Prostate gland (tissue), 2 donors: Measurements from ENCODE around the gene ATP6V1C2.

Source experiments
- CTCF ChIP-seq, 4 experiments: fragments of 200-600 bp in 2 of 4; fragments of 450-650 bp in 2 of 4; sonication (generic) in 2 of 4; IDR thresholded peaks; 1 replicate in 3 of 4; 2 replicates in 1 of 4; pipeline ENCODE4 v1.5.1; 2016 to 2019; ENCODE audit warnings: antibody characterized with exemption in 4 of 4, mild to moderate bottlenecking in 2 of 4, moderate library complexity in 2 of 4
- POLR2A ChIP-seq: fragments of 450-650 bp; IDR thresholded peaks from one replicate; pipeline ENCODE4 v1.6.1; 2016; ENCODE audit warnings: antibody characterized with exemption, mild to moderate bottlenecking
- POLR2AphosphoS5 ChIP-seq: sonication (generic); formaldehyde crosslinking; IDR thresholded peaks from one replicate; pipeline ENCODE4 v1.6.1; 2017; ENCODE audit warnings: antibody characterized with exemption

- TF ChIP-seq CTCF (IDR thresholded peaks at IDR 0.05) (no peak), POLR2AphosphoS5 (no peak), POLR2A (no peak)
Measured at GRCh38 chr2:10720947-10721395, 459 bp upstream of the ATP6V1C2 start.
